Measurements from ENCODE around the gene KITLG.

KITLG gene

DNA sequence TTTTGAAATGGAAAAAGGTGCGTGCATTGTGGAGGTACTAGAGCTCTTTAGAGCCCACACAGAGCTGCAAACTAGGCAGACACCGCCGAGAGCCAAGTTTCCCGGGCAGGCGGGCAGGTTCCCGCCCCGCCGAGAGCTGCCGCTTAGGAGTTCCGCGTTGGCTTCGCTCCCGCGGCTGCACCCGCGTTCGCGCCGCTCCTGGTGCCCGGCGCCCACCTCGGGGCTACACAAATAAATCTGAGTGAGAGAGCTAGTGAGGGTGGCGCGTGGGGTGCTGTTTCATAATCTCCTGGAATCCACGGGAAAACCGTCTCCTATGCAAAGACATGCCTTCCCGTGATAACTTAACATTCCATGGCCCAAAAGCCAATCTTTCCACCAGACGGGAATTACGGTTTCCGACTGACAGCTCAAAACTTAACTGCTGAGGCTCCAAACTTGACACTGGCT lies 645 bp downstream of the KITLG start:
- TF ChIP-seq POLR2AphosphoS5 (IDR thresholded peaks at IDR 0.05; ENCODE audit: low read depth) (no peak), SPI1 (IDR thresholded peaks at IDR 0.05; ENCODE audit: borderline replicate concordance, low read depth) (no peak), GABPA (IDR thresholded peaks at IDR 0.05; ENCODE audit: low read depth) (no peak)
- TF ChIP-seq, protein P1, sequence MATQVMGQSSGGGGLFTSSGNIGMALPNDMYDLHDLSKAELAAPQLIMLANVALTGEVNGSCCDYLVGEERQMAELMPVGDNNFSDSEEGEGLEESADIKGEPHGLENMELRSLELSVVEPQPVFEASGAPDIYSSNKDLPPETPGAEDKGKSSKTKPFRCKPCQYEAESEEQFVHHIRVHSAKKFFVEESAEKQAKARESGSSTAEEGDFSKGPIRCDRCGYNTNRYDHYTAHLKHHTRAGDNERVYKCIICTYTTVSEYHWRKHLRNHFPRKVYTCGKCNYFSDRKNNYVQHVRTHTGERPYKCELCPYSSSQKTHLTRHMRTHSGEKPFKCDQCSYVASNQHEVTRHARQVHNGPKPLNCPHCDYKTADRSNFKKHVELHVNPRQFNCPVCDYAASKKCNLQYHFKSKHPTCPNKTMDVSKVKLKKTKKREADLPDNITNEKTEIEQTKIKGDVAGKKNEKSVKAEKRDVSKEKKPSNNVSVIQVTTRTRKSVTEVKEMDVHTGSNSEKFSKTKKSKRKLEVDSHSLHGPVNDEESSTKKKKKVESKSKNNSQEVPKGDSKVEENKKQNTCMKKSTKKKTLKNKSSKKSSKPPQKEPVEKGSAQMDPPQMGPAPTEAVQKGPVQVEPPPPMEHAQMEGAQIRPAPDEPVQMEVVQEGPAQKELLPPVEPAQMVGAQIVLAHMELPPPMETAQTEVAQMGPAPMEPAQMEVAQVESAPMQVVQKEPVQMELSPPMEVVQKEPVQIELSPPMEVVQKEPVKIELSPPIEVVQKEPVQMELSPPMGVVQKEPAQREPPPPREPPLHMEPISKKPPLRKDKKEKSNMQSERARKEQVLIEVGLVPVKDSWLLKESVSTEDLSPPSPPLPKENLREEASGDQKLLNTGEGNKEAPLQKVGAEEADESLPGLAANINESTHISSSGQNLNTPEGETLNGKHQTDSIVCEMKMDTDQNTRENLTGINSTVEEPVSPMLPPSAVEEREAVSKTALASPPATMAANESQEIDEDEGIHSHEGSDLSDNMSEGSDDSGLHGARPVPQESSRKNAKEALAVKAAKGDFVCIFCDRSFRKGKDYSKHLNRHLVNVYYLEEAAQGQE (IDR thresholded peaks at IDR 0.05; ENCODE audit: insufficient replicate concordance, low read depth): no peak
- TF ChIP-seq, protein P2, sequence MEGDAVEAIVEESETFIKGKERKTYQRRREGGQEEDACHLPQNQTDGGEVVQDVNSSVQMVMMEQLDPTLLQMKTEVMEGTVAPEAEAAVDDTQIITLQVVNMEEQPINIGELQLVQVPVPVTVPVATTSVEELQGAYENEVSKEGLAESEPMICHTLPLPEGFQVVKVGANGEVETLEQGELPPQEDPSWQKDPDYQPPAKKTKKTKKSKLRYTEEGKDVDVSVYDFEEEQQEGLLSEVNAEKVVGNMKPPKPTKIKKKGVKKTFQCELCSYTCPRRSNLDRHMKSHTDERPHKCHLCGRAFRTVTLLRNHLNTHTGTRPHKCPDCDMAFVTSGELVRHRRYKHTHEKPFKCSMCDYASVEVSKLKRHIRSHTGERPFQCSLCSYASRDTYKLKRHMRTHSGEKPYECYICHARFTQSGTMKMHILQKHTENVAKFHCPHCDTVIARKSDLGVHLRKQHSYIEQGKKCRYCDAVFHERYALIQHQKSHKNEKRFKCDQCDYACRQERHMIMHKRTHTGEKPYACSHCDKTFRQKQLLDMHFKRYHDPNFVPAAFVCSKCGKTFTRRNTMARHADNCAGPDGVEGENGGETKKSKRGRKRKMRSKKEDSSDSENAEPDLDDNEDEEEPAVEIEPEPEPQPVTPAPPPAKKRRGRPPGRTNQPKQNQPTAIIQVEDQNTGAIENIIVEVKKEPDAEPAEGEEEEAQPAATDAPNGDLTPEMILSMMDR (IDR thresholded peaks at IDR 0.05; ENCODE audit: insufficient read depth, low read length): no peak
- Histone ChIP-seq H3K27ac (replicated peaks) (no peak overlapping the region), H3K4me3 (replicated peaks; ENCODE audit: insufficient read depth, low read length) (peak overlapping the region; percentile 26), H3K27me3 (ENCODE audit: insufficient read depth, poor library complexity, severe bottlenecking) (peaks cover 17% of the 10 kb centered on the region)
- DNase-seq (ENCODE audit: low read depth in 1 of 2, low spot score in 1 of 2): peak in 1 of 2 experiments; percentile 13

DNA sequence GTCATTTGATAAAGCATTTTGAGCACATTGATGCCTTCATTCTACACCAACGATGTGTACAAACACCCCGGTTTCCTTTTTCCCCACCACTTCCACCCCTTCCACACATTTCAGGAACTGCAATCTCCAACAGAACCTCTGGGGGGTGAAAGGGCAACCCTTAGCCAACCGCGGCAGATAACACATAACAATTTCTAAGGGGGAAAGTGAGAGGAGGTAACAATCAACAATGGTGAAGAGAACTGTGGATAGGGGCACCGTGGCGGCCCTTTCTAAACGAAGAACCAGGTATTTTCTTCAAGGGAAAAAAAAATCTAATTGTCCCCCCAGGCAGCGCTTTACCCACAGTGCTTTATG lies 1.1 kb downstream of the KITLG start:
- Histone ChIP-seq H3K27ac (replicated peaks) (no peak overlapping the region), H3K4me3 (replicated peaks; ENCODE audit: insufficient read depth, low read length) (no peak overlapping the region), H3K27me3 (ENCODE audit: insufficient read depth, poor library complexity, severe bottlenecking) (peaks cover 17% of the 10 kb centered on the region)
- TF ChIP-seq SPI1 (IDR thresholded peaks at IDR 0.05; ENCODE audit: borderline replicate concordance, low read depth): peak; percentile 78
- TF ChIP-seq POLR2AphosphoS5 (IDR thresholded peaks at IDR 0.05; ENCODE audit: low read depth): no peak
- peak in 1 of 2 experiments; percentile 32 for DNase-seq (ENCODE audit: low read depth in 1 of 2, low spot score in 1 of 2)

DNA sequence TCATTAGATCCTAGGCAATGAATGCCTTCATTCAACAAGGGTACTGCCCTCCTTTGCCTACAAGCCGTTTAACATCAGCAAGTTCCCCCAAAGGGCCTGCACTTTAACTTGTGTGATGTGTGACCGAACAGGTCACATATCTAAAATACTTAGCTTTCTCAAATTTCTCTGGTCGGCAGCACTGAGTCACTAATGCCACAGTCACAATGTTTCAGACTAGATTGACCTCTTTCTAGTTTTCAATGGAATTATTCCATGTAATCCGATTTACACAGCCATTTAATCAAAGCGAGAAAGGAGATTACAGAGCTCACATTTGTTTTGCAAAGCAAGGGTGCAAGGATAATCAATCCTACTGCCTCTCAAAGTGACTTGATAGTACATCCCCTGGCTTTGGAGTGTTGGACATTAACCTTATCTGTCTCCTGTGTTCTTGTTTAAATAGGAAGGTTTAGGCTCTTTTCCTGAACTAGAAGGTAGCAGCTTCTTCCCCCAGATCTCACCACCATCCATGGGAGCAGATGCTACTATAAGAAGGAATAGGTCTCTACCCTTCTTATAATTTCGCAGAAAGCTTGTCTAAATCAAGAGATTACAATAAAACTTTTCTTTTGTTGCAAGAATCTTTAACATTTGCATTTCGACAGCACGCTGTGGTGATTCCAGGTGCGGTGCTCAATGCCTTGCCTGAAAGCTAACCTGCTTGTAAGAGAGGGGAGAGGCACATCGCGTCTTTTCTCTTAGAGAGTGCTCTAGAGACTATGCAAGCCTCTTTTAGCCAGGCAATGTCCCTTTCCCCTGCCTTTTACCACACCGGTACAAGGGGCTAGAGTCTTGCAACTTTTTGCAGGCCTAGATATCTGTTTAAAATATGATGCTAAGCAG lies 1.8 kb downstream of the KITLG start:
- Histone ChIP-seq H3K4me3 (replicated peaks; ENCODE audit: insufficient read depth, low read length) (no peak overlapping the region), H3K27ac (replicated peaks) (no peak overlapping the region), H3K27me3 (ENCODE audit: insufficient read depth, poor library complexity, severe bottlenecking) (peaks cover 17% of the 10 kb centered on the region)
- no peak for DNase-seq (ENCODE audit: low read depth in 1 of 2, low spot score in 1 of 2)
- TF ChIP-seq GABPA (IDR thresholded peaks at IDR 0.05; ENCODE audit: low read depth) (no peak), SPI1 (IDR thresholded peaks at IDR 0.05; ENCODE audit: borderline replicate concordance, low read depth) (no peak), POLR2AphosphoS5 (IDR thresholded peaks at IDR 0.05; ENCODE audit: low read depth) (no peak)
- TF ChIP-seq, protein P2 (IDR thresholded peaks at IDR 0.05; ENCODE audit: insufficient read depth, low read length): no peak
- TF ChIP-seq, protein P1 (IDR thresholded peaks at IDR 0.05; ENCODE audit: insufficient replicate concordance, low read depth): no peak

DNA sequence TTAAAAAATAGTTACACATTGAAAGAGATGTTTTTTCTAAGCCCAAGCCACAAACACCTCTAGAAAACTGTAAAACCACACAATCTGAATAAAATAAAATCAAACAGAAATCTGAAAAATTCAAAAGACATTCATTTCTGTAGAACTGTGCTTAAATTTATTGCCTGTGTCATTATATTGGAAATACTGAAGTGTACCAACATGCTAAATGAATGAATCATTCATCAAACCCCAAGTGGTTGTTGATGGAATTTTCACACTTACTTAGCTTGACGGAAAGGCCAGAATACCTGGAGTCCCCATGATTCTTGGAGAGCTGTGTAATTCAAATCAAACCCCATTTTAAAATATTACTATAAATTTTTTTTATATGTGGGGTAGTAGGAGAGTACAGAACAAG lies 2.7 kb downstream of the KITLG start:
- Histone ChIP-seq H3K27ac (replicated peaks) (no peak overlapping the region), H3K27me3 (ENCODE audit: insufficient read depth, poor library complexity, severe bottlenecking) (peaks cover 17% of the 10 kb centered on the region), H3K4me3 (replicated peaks; ENCODE audit: insufficient read depth, low read length) (no peak overlapping the region)
- TF ChIP-seq POLR2AphosphoS5 (IDR thresholded peaks at IDR 0.05; ENCODE audit: low read depth) (no peak), GABPA (IDR thresholded peaks at IDR 0.05; ENCODE audit: low read depth) (no peak), SPI1 (IDR thresholded peaks at IDR 0.05; ENCODE audit: borderline replicate concordance, low read depth) (no peak)
- TF ChIP-seq, protein P2 (IDR thresholded peaks at IDR 0.05; ENCODE audit: insufficient read depth, low read length): no peak
- TF ChIP-seq, protein P1 (IDR thresholded peaks at IDR 0.05; ENCODE audit: insufficient replicate concordance, low read depth): no peak
- no peak for DNase-seq (ENCODE audit: low read depth in 1 of 2, low spot score in 1 of 2)
